Measurements from ENCODE around the gene ITPR2.
"Not testable (repeated sequence)": the region's sequence is repeated elsewhere in the genome, so short reads cannot be mapped to it uniquely, and the experiment has no call there.

DNA sequence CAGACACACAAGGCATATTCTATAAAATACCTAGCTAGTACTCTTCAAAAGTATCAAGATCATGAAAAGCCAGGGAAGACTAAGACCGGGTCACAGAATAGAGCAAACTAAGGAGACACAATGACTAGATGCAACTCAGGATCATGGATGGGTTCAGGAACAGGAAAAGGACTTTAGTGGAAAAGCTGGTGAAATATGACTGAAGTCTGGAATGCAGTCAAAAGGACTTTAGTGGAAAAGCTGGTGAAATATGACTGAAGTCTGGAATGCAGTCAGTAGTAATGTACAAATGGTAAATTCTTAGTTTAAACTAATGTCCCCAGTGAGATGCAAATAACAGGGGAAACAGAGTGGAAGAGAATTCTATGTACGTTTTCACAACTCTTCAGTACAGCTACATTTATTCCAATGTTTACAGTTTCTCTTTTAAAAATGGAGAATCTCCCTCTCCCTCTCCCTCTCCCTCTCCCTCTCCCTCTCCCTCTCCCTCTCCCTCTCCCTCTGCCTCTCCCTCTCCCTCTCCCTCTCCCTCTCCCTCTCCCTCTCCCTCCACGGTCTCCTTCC lies 49.1 kb downstream of the ITPR2 start:
- TF ChIP-seq, protein P1, sequence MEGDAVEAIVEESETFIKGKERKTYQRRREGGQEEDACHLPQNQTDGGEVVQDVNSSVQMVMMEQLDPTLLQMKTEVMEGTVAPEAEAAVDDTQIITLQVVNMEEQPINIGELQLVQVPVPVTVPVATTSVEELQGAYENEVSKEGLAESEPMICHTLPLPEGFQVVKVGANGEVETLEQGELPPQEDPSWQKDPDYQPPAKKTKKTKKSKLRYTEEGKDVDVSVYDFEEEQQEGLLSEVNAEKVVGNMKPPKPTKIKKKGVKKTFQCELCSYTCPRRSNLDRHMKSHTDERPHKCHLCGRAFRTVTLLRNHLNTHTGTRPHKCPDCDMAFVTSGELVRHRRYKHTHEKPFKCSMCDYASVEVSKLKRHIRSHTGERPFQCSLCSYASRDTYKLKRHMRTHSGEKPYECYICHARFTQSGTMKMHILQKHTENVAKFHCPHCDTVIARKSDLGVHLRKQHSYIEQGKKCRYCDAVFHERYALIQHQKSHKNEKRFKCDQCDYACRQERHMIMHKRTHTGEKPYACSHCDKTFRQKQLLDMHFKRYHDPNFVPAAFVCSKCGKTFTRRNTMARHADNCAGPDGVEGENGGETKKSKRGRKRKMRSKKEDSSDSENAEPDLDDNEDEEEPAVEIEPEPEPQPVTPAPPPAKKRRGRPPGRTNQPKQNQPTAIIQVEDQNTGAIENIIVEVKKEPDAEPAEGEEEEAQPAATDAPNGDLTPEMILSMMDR (IDR thresholded peaks at IDR 0.05), result not testable (repeated sequence)
- not testable (repeated sequence) for TF ChIP-seq POLR2A (IDR thresholded peaks at IDR 0.05)
